Liver (tissue), 9 donors: ENCODE measurements around the gene HIVEP3. TPM values are rescaled to one million over a fixed set of nuclear protein-coding genes. Genes with fewer than 3 reads are reported as not detected.

Experiments
- DNase-seq: peaks from one replicate; pipeline ENCODE4 v3.0.0-alpha.2; 2017; ENCODE audit warnings: low spot score
- H3K27ac ChIP-seq, 2 donors: one replicate each; pipeline ENCODE4 v1.7.0; 2013; ENCODE audit warnings: inconsistent platforms in 2 of 2, low read length in 2 of 2, control low read depth in 1 of 2, low read depth in 1 of 2, mild to moderate bottlenecking in 1 of 2
- H3K27me3 ChIP-seq, 4 donors: one replicate each; pipeline versions ENCODE4 v1.6.1 to v1.7.0; 2013; ENCODE audit warnings: low read length in 3 of 4, inconsistent platforms in 1 of 4, mild to moderate bottlenecking in 1 of 4, moderate library complexity in 1 of 4; ENCODE audit not compliant: control insufficient read depth in 4 of 4, insufficient read depth in 4 of 4
- H3K36me3 ChIP-seq, 4 donors: one replicate each; pipeline versions ENCODE4 v1.6.1 to v1.7.0; 2013; ENCODE audit warnings: low read length in 3 of 4, mild to moderate bottlenecking in 3 of 4, low read depth in 1 of 4, moderate library complexity in 1 of 4; ENCODE audit not compliant: control insufficient read depth in 4 of 4, insufficient read depth in 3 of 4
- H3K4me1 ChIP-seq, 4 donors: one replicate each; pipeline versions ENCODE4 v1.6.1 to v1.7.0; 2013; ENCODE audit warnings: low read length in 3 of 4, mild to moderate bottlenecking in 3 of 4, moderate library complexity in 1 of 4; ENCODE audit not compliant: control insufficient read depth in 4 of 4, insufficient read depth in 4 of 4
- H3K4me3 ChIP-seq, 3 donors: one replicate each; pipeline versions ENCODE4 v1.6.1 to v1.7.0; 2013; ENCODE audit warnings: low read length in 3 of 3, control low read depth in 1 of 3, low read depth in 1 of 3, mild to moderate bottlenecking in 1 of 3
- H3K9ac ChIP-seq, 2 donors: one replicate each; pipeline ENCODE4 v1.7.0; 2013; ENCODE audit warnings: low read length in 2 of 2, mild to moderate bottlenecking in 2 of 2, moderate library complexity in 2 of 2, control low read depth in 1 of 2, low read depth in 1 of 2
- H3K9me3 ChIP-seq, 4 donors: one replicate each; pipeline versions ENCODE4 v1.6.1 to v1.7.0; 2013; ENCODE audit warnings: low read length in 3 of 4; ENCODE audit not compliant: control insufficient read depth in 4 of 4
- CTCF ChIP-seq: fragments of 150-350 bp; IDR thresholded peaks from 2 replicates; pipeline ENCODE4 v1.5.1; 2017; ENCODE audit warnings: improper control_type of control experiment, low read depth, low read length; ENCODE audit not compliant: missing input control
- FOXA1 ChIP-seq: IDR thresholded peaks from 2 replicates; pipeline ENCODE4 v1.6.1; 2016; ENCODE audit warnings: antibody characterized with exemption
- GABPA ChIP-seq, 2 donors: IDR thresholded peaks in 1 of 2; conservative IDR thresholded peaks in 1 of 2; 2 replicates each; pipeline ENCODE4 v1.6.1; 2016; ENCODE audit warnings: antibody characterized with exemption in 2 of 2, mild to moderate bottlenecking in 1 of 2, moderate library complexity in 1 of 2
- NR2F2 ChIP-seq: IDR thresholded peaks from 2 replicates; pipeline ENCODE4 v1.6.1; 2016; ENCODE audit warnings: antibody characterized with exemption
- RAD21 ChIP-seq, 2 donors: IDR thresholded peaks; 2 replicates each; pipeline ENCODE4 v1.6.1; 2016; ENCODE audit warnings: antibody characterized with exemption in 2 of 2, mild to moderate bottlenecking in 2 of 2
- REST ChIP-seq: IDR thresholded peaks from 2 replicates; pipeline ENCODE4 v1.6.1; 2016; ENCODE audit warnings: antibody characterized with exemption, mild to moderate bottlenecking
- RXRA ChIP-seq, 2 donors: IDR thresholded peaks; 2 replicates each; pipeline ENCODE4 v1.6.1; 2017 to 2018; ENCODE audit warnings: antibody characterized with exemption in 2 of 2, mild to moderate bottlenecking in 1 of 2
- SP1 ChIP-seq: IDR thresholded peaks from 2 replicates; pipeline ENCODE4 v1.6.1; 2018; ENCODE audit warnings: antibody characterized with exemption, mild to moderate bottlenecking
- YY1 ChIP-seq: IDR thresholded peaks from 2 replicates; pipeline ENCODE4 v1.6.1; 2016; ENCODE audit warnings: antibody characterized with exemption, mild to moderate bottlenecking
- WGBS: extraction: QIAGEN DNeasy Blood & Tissue Kit; methylation state at CpG from one replicate; pipeline ENCODE4 v1.1.7; 2013; 5-methylcytosine and 5-hydroxymethylcytosine counted together
- polyA plus RNA-seq, 2 donors: library from polyadenylated mRNA; stranded (reverse) in 1 of 2; unstranded in 1 of 2; fragments of 200-250 nt in 1 of 2; fragments of >200 nt in 1 of 2; fragmentation: Nextera tagmentation in 1 of 2; extraction: Ambion mirVana in 1 of 2; gene quantifications; one replicate each; pipeline versions ENCODE4 v1.2.1 to v1.2.3, GENCODE V29; 2013 to 2015
- total RNA-seq, 2 donors: library from RNA; depleted of rRNA; stranded (reverse); fragments of >200 nt; gene quantifications; one replicate each; pipeline ENCODE4 v1.2.3, GENCODE V29; 2014
- donor health status: healthy.
- donor health status: healthy.
- donor health status: healthy.
- donor health status: healthy.
- donor health status: healthy.

The HIVEP3 gene
- total and polyA plus RNA-seq, 4 donors, result 0.93 to 1.6 (median 1.4) TPM

GRCh38 chr1:41861535-41862383 lies 57.0 kb downstream of the HIVEP3 start (continued):
- TF ChIP-seq CTCF (no peak), RXRA (IDR thresholded peaks at IDR 0.05) (no peak), GABPA (IDR thresholded peaks at IDR 0.05 in 1 of 2, conservative IDR thresholded peaks at IDR 0.05 in 1 of 2) (no peak)

- no peak for DNase-seq
- Histone ChIP-seq H3K9me3 (no peaks in the 10 kb centered on the region), H3K4me1 (peaks cover 0 to 2% (median 0%) of the 10 kb centered on the region in 4 donors), H3K9ac (no peak overlapping the region), H3K4me3 (no peak overlapping the region), H3K27me3 (no peaks in the 10 kb centered on the region), H3K27ac (no peak overlapping the region), H3K36me3 (no peaks in the 10 kb centered on the region)
- TF ChIP-seq FOXA1 (no peak), RXRA (IDR thresholded peaks at IDR 0.05) (no peak), REST (no peak), NR2F2 (no peak), CTCF (no peak)
- 94% methylated on average over 8 of the region's 8 CpGs for WGBS
Observed at GRCh38 chr1:41860771-41861170, 58.0 kb downstream of the HIVEP3 start.

GRCh38 chr1:41860214-41860613 lies 58.5 kb downstream of the HIVEP3 start:
- Histone ChIP-seq H3K27me3 (no peaks in the 10 kb centered on the region), H3K27ac (no peak overlapping the region), H3K9me3 (no peaks in the 10 kb centered on the region), H3K36me3 (no peaks in the 10 kb centered on the region), H3K4me1 (no peaks in the 10 kb centered on the region), H3K9ac (no peak overlapping the region), H3K4me3 (no peak overlapping the region)
- TF ChIP-seq CTCF (no peak), RXRA (IDR thresholded peaks at IDR 0.05) (no peak), YY1 (no peak), SP1 (no peak), REST (no peak), RAD21 (IDR thresholded peaks at IDR 0.05) (no peak)
- DNase-seq, result no peak
- 76% methylated on average over 1 of the region's 1 CpG for WGBS
